Liver (tissue), 3 donors: ENCODE results near the gene ZGLP1.

Experiments
- CTCF ChIP-seq: fragments of 150-350 bp; IDR thresholded peaks from 2 replicates; pipeline ENCODE4 v1.5.1; 2017; ENCODE audit warnings: improper control_type of control experiment, low read depth, low read length; ENCODE audit not compliant: missing input control
- EGR1 ChIP-seq, 2 donors: IDR thresholded peaks; 2 replicates each; pipeline ENCODE4 v1.6.1; 2016 to 2018; ENCODE audit warnings: antibody characterized with exemption in 2 of 2, low read depth in 2 of 2
- FOXA1 ChIP-seq: IDR thresholded peaks from 2 replicates; pipeline ENCODE4 v1.6.1; 2016; ENCODE audit warnings: antibody characterized with exemption
- HNF4A ChIP-seq, 2 donors: conservative IDR thresholded peaks; 2 replicates each; pipeline ENCODE4 v1.6.1; 2016; ENCODE audit warnings: antibody characterized with exemption in 2 of 2, mild to moderate bottlenecking in 2 of 2
- JUND ChIP-seq, 2 donors: IDR thresholded peaks; 2 replicates each; pipeline ENCODE4 v1.6.1; 2016; ENCODE audit warnings: antibody characterized with exemption in 2 of 2
- RAD21 ChIP-seq, 2 donors: IDR thresholded peaks; 2 replicates each; pipeline ENCODE4 v1.6.1; 2016; ENCODE audit warnings: antibody characterized with exemption in 2 of 2, mild to moderate bottlenecking in 2 of 2
- REST ChIP-seq: IDR thresholded peaks from 2 replicates; pipeline ENCODE4 v1.6.1; 2016; ENCODE audit warnings: antibody characterized with exemption, mild to moderate bottlenecking
- SP1 ChIP-seq: IDR thresholded peaks from 2 replicates; pipeline ENCODE4 v1.6.1; 2018; ENCODE audit warnings: antibody characterized with exemption, mild to moderate bottlenecking
- TF ChIP-seq, protein P1 (sequence below): IDR thresholded peaks from 2 replicates; pipeline ENCODE4 v1.6.1; 2016; ENCODE audit warnings: antibody characterized with exemption
- donor health status: healthy.
- donor health status: healthy.

DNA sequence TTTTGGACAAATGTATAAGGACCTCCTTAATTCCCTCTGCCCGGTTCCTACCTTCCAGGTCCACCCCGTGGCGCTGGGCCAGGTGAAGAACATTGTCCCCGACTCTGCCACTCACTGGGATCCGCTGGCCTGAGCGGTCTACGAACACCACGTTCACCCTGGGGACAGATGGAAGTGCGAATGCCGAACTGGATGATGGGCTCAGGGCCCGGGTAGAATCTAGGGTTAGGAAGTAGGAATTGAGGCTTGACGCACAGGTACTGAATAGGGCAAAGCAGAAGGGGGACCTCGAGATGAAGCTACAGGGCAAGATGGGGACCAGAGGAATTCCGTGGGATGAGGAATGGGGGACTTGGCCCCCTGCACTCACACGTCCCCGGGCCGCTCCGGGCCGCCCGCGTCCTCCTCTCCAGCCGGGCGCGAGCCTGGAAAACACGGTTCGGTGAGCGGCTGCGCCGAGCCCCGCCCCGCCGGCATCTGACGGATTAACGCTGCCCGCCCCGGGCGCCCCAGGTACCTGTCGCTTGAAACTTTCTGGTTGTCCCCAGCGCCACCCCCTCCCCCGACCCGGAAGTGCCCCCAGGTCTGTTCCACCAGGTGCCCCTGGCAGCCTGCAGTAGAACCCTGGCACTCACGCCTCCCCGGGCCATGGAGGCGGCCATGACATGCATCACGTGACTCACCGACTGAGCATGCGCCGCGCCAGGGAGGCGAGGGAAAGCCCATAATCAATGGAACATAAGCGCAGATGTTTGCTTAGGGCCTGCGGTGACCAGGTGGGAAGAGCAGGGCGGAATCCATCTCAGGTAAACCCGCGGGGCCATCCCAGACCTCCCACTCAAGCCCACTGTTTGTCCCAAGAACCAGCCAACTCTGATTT, 6.0 kb upstream of the ZGLP1 start, which contains the start of gene FDX2:
- TF ChIP-seq CTCF: no peak
- TF ChIP-seq RAD21 (IDR thresholded peaks at IDR 0.05): no peak
- no peak for TF ChIP-seq JUND (IDR thresholded peaks at IDR 0.05)
- TF ChIP-seq REST: no peak
- TF ChIP-seq HNF4A (conservative IDR thresholded peaks at IDR 0.05): no peak
- TF ChIP-seq EGR1 (IDR thresholded peaks at IDR 0.05; ENCODE audit: low read depth in 2 of 2): no peak
- TF ChIP-seq, protein P1, sequence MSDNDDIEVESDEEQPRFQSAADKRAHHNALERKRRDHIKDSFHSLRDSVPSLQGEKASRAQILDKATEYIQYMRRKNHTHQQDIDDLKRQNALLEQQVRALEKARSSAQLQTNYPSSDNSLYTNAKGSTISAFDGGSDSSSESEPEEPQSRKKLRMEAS: no peak
- no peak for TF ChIP-seq FOXA1
- TF ChIP-seq SP1: no peak
